Common myeloid progenitor, CD34-positive (primary cell): ENCODE measurements around the gene CAMK1D.

Experiments used
- CTCF ChIA-PET: fragments of 350-600 bp; sonication (Branson Sonifier 250); formaldehyde crosslinking; loops from one replicate; lab custom pipeline; 2021; ENCODE audit warnings: antibody characterized with exemption; lab: Charles Lee
- POLR2A ChIA-PET: fragments of 350-600 bp; sonication (Branson Sonifier 250); formaldehyde crosslinking; loops from one replicate; lab custom pipeline; 2021; ENCODE audit warnings: antibody characterized with exemption; lab: Charles Lee
- DNase-seq, 3 donors: peaks; one replicate each; pipeline versions ENCODE4 v3.0.0 to v3.0.0-alpha.2; 2013
- H3K27ac ChIP-seq, 2 experiments: 1 replicate in 1 of 2; 2 replicates in 1 of 2; pipeline ENCODE4 v1.7.0; 2013; ENCODE audit warnings: inconsistent platforms in 2 of 2, low read length in 2 of 2, mild to moderate bottlenecking in 2 of 2, low read depth in 1 of 2, moderate library complexity in 1 of 2; ENCODE audit not compliant: severe bottlenecking in 2 of 2, insufficient read depth in 1 of 2, poor library complexity in 1 of 2
- H3K27me3 ChIP-seq, 5 experiments: replicated peaks in 2 of 5; 1 replicate in 3 of 5; 2 replicates in 2 of 5; pipeline versions ENCODE4 v1.6.1 to v1.7.0; 2013; ENCODE audit warnings: low read length in 4 of 5, mild to moderate bottlenecking in 2 of 5, moderate library complexity in 2 of 5, inconsistent platforms in 1 of 5; ENCODE audit not compliant: insufficient read depth in 5 of 5, control insufficient read depth in 4 of 5
- H3K36me3 ChIP-seq, 4 experiments: 1 replicate in 2 of 4; 2 replicates in 2 of 4; pipeline versions ENCODE4 v1.6.1 to v1.7.0; 2013; ENCODE audit warnings: low read length in 3 of 4, control low read depth in 1 of 4, mild to moderate bottlenecking in 1 of 4; ENCODE audit not compliant: control insufficient read depth in 4 of 4, insufficient read depth in 4 of 4
- H3K4me1 ChIP-seq, 4 experiments: 1 replicate in 3 of 4; 2 replicates in 1 of 4; pipeline versions ENCODE4 v1.6.1 to v1.7.1; 2013; ENCODE audit warnings: low read length in 3 of 4, mild to moderate bottlenecking in 3 of 4, control low read depth in 1 of 4, inconsistent platforms in 1 of 4, moderate library complexity in 1 of 4; ENCODE audit not compliant: control insufficient read depth in 4 of 4, insufficient read depth in 4 of 4; ENCODE audit errors: control extremely low read depth in 1 of 4
- H3K4me3 ChIP-seq, 7 experiments: 1 replicate in 4 of 7; 2 replicates in 3 of 7; pipeline versions ENCODE4 v1.5.1 to v1.7.0; 2013; ENCODE audit warnings: mild to moderate bottlenecking in 7 of 7, low read length in 6 of 7, moderate library complexity in 6 of 7, inconsistent platforms in 2 of 7, low read depth in 2 of 7, control low read depth in 1 of 7; ENCODE audit not compliant: insufficient read depth in 4 of 7, control insufficient read depth in 1 of 7; ENCODE audit errors: extremely low read depth in 1 of 7
- H3K9me3 ChIP-seq, 5 experiments: 1 replicate in 4 of 5; 2 replicates in 1 of 5; pipeline versions ENCODE4 v1.6.1 to v1.7.1; 2013; ENCODE audit warnings: low read length in 4 of 5, mild to moderate bottlenecking in 2 of 5, inconsistent platforms in 1 of 5, low read depth in 1 of 5, moderate library complexity in 1 of 5; ENCODE audit not compliant: control insufficient read depth in 4 of 5, insufficient read depth in 2 of 5; ENCODE audit errors: control extremely low read depth in 1 of 5
- WGBS: methylation state at CpG from one replicate; pipeline ENCODE4 v1.1.5; 2013; ENCODE audit not compliant: insufficient coverage; 5-methylcytosine and 5-hydroxymethylcytosine counted together

Gene CAMK1D

GRCh38 chr10:12377658-12378290 lies 28.4 kb downstream of the CAMK1D start:
- 100% methylated on average over 4 of the region's 7 CpGs for WGBS
- Histone ChIP-seq H3K4me3 (no peak overlapping the region), H3K36me3 (no peaks in the 10 kb centered on the region), H3K9me3 (no peaks in the 10 kb centered on the region), H3K27me3 (no peaks in the 10 kb centered on the region), H3K27ac (no peak overlapping the region), H3K4me1 (peaks cover 0 to 10% (median 3%) of the 10 kb centered on the region in 4 experiments)
- no peak for DNase-seq
- ChIA-PET CTCF (interaction anchor here (0.9 kb wide), 1 partner anchor 26 kb away, joined by 3 read pairs; no protein-coding TSS in a partner anchor), POLR2A (no interaction called here)

DNA sequence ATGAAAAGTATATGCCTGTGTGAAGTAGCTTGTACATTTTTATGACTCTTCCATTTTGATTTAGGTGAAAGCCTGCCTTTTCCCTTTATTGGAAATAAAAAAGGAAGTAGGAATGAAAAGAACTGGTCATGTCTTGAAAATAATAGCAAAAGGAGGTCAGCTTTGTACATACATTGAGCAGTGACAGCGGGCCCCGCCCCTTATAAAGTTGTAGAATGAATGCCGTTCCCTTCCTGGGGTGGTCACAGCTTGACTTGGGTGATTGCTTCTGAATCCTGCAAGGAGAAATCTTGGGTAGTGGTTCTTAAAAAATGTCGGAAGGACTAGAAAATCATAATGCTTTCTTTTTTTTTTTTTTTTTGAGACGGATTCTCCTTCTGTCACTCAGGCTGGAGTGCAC lies 31.7 kb downstream of the CAMK1D start:
- Histone ChIP-seq H3K4me1 (no peaks in the 10 kb centered on the region), H3K36me3 (no peaks in the 10 kb centered on the region), H3K4me3 (no peak overlapping the region), H3K9me3 (peaks cover 0 to 3% (median 2%) of the 10 kb centered on the region in 5 experiments), H3K27ac (no peak overlapping the region), H3K27me3 (no peaks in the 10 kb centered on the region)
- ChIA-PET POLR2A (no interaction called here), CTCF (interaction anchor here (1.2 to 1.9 kb wide), 4 partner anchors 10 to 275 kb away, joined by 3 to 5 read pairs (median 4); no protein-coding TSS in a partner anchor)
- 100% methylated on average over 3 of the region's 5 CpGs for WGBS
- DNase-seq, result no peak

DNA sequence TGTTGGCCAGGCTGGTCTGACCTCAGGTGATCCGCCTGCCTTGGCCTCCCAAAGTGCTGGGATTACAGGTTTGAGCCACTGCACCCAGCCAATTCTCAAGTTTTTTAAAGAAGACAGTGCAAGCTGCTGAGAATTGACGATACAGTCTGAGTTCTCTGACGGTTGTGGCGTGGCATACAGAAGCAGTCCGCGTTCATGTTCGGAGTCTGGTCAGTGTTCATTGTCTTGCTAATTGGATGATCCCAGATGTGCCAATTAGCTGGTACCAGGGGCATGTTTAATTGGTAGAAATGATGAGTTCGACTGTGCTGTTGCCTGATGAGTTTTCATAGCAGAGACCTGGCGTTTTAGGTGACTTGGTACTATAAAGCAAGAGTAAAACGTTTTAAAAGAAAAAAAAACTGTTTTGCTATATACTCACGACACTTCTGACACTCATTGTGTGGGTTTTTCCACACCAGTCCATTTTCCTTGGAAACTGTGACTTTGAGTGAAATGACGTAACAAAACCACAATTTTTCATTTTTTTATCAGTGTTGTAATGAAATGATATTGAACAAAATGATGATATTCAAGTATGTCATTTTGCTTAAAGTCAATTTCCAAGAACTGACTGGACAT lies 32.3 kb downstream of the CAMK1D start:
- peaks cover 0 to 3% (median 2%) of the 10 kb centered on the region in 5 experiments for H3K9me3 ChIP-seq
- no peak overlapping the region for H3K27ac ChIP-seq
- no peak for DNase-seq
- no peaks in the 10 kb centered on the region for H3K27me3 ChIP-seq
- H3K4me1 ChIP-seq, result no peaks in the 10 kb centered on the region
- H3K36me3 ChIP-seq, result no peaks in the 10 kb centered on the region
- ChIA-PET POLR2A (interaction anchor here (0.8 to 1.0 kb wide), 2 partner anchors 10 to 36 kb away, joined by 3 read pairs; no protein-coding TSS in a partner anchor), CTCF (interaction anchor here (1.1 to 1.9 kb wide), 5 partner anchors 11 to 275 kb away, joined by 3 to 8 read pairs (median 4); no protein-coding TSS in a partner anchor)
- no peak overlapping the region for H3K4me3 ChIP-seq
- WGBS, result 100% methylated on average over 9 of the region's 12 CpGs

DNA sequence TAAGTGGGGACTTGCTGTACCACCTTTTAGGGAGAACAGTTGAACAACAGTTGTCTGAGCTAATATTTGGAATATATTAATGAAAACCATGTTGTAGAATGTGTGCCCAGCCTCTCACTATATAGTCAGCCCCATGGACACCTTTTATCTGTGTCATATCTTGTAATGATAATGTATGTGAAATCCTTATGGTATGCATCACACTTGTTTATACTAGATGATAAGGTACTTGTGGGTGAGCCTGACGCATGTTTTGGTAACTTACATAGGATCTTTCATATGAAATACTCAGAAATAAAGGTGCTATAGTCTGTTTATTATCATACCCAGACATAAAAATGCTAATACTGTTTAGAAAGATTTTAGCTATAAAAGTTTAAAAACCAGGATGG lies 32.8 kb downstream of the CAMK1D start:
- Histone ChIP-seq H3K9me3 (peaks cover 0 to 3% (median 2%) of the 10 kb centered on the region in 5 experiments), H3K4me3 (no peak overlapping the region), H3K27ac (no peak overlapping the region), H3K4me1 (no peaks in the 10 kb centered on the region), H3K27me3 (no peaks in the 10 kb centered on the region), H3K36me3 (no peaks in the 10 kb centered on the region)
- ChIA-PET POLR2A (interaction anchor here (0.8 to 1.0 kb wide), 2 partner anchors 9 to 36 kb away, joined by 3 read pairs; no protein-coding TSS in a partner anchor), CTCF (interaction anchor here (0.9 to 1.9 kb wide), 7 partner anchors 9 to 274 kb away, joined by 3 to 8 read pairs (median 3); no protein-coding TSS in a partner anchor)
- no CpG with 5 or more reads among the region's 1 CpG for WGBS
- DNase-seq, result no peak

DNA sequence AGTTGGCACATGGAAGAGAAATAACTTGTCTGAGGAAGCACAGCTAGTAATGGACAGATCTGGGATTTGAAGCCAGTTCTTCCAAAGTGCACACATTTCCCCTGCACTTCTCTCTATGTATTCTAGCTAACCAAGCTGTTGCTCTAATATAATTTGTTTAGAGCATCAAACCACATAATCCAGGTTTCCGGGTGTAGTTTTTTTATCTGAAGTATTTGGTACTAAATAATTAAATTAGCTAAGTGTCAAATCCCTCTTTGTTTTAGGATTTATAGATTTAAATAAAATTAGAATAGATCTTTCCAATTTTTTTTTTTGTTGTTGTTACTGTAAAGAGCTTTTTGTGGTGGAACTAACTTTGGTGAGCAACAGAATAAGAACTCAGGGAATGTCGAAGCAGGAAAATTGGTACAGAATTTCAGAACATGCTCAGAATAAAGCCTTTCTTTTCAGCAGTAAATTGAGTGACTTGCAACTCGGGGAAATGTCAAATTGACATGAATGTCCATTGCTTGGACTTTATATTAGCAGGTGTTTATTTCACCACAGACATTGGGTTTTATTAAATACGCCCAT lies 33.7 kb downstream of the CAMK1D start:
- Histone ChIP-seq H3K4me3 (no peak overlapping the region), H3K9me3 (peaks cover 0 to 3% (median 2%) of the 10 kb centered on the region in 5 experiments), H3K27ac (no peak overlapping the region), H3K27me3 (no peaks in the 10 kb centered on the region), H3K4me1 (peaks cover 0 to 2% (median under 1%) of the 10 kb centered on the region in 4 experiments), H3K36me3 (no peaks in the 10 kb centered on the region)
- ChIA-PET POLR2A (interaction anchor here (0.6 kb wide), 1 partner anchor 33 kb away, joined by 5 read pairs; no protein-coding TSS in a partner anchor), CTCF (interaction anchor here (0.9 to 1.9 kb wide), 6 partner anchors 8 to 273 kb away, joined by 3 to 8 read pairs (median 4); no protein-coding TSS in a partner anchor)
- DNase-seq, result no peak
- WGBS, result 89% methylated on average over 2 of the region's 4 CpGs

- H3K4me3 ChIP-seq, result no peak overlapping the region
- no peaks in the 10 kb centered on the region for H3K36me3 ChIP-seq
- ChIA-PET POLR2A (no interaction called here), CTCF (no interaction called here)
- H3K27ac ChIP-seq, result no peak overlapping the region
- WGBS, result no CpG with 5 or more reads among the region's 2 CpGs
- no peaks in the 10 kb centered on the region for H3K27me3 ChIP-seq
- peaks cover 7 to 21% (median 15%) of the 10 kb centered on the region in 4 experiments for H3K4me1 ChIP-seq
- H3K9me3 ChIP-seq, result peaks cover 0 to 3% (median 2%) of the 10 kb centered on the region in 5 experiments
- no peak for DNase-seq
These were observed 35.6 kb downstream of the CAMK1D start for GRCh38 chr10:12384906-12385305.
